CD4-positive, alpha-beta T cell treated with Interleukin-17A for 1 hour (primary cell): ENCODE data around the gene HAUS7.

Experiments used
- DNase-seq: peaks from one replicate; pipeline ENCODE4 v3.0.0-alpha.2; 2020

Gene HAUS7

DNA sequence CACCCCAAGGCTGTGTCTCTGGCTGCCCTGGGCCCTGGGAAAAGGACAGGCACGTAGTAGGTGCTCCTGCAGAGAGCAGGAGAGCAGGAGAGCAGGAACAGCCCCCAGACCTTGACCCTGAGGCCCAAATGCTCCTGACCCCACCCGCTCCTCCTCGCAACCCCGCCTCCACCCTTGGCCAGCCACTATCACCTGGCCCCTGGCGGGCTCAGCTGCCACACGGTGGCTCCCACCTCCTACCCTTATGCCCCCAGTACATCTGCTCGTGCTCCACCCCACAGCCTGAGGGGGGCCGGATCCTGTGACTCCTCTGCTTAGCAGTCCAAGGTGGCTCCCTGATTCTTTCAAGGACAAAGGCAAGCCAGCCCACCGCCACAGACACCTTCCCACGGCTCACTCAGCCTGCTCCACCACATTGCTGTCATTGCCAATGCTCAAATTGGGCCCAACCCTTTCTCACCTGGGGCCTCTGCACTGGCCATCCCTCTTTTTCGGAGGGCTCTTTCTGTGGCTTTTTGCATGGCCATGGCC lies 5.4 kb upstream of the HAUS7 start:
- no peak for DNase-seq

GRCh38 chrX:153475271-153475670 lies 4.9 kb upstream of the HAUS7 start:
- no peak for DNase-seq

DNA sequence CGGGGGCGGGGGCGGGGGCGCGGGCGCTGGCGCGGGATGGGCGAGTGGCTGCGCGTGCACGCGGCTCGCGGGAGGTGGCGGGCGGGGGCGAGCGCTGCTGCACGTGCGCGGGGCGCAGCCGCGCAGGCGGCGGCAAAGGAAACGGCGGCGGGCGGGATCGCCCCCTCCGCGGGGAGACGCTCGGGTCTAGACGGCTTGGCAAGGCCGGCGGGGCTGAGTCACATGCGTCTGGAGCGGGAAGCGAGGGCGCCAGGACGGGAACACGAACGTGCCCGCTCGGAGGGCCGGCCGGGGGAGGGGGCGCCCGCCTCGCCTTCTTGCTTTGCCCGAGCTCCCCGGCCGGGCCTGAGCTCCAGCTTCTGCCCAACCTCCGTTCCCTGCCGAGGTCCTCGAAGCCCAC lies 4.3 kb upstream of the HAUS7 start:
- peak; percentile 49 for DNase-seq

- DNase-seq = no peak
Measured at GRCh38 chrX:153474266-153474665, 3.9 kb upstream of the HAUS7 start.

DNA sequence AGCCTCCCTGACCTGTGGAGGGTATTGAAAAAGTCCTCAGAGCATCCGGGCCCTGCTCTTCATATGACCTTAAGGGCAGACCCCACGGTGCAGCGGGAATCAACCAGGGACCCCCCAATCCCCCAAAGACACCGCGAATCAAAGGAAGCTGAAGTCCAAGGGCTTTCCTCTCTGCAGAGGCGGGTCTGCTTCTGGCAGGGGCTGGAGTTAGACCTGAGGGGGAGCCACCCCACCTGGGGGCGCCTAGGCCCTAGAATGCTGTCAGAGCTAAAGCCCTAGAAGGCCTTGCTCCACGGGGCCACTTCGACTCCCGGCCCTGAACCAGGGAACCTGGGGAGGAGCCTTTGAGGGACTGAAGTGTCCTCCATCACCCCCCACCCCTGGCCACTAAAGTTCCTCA lies 2.8 kb upstream of the HAUS7 start:
- no peak for DNase-seq

DNA sequence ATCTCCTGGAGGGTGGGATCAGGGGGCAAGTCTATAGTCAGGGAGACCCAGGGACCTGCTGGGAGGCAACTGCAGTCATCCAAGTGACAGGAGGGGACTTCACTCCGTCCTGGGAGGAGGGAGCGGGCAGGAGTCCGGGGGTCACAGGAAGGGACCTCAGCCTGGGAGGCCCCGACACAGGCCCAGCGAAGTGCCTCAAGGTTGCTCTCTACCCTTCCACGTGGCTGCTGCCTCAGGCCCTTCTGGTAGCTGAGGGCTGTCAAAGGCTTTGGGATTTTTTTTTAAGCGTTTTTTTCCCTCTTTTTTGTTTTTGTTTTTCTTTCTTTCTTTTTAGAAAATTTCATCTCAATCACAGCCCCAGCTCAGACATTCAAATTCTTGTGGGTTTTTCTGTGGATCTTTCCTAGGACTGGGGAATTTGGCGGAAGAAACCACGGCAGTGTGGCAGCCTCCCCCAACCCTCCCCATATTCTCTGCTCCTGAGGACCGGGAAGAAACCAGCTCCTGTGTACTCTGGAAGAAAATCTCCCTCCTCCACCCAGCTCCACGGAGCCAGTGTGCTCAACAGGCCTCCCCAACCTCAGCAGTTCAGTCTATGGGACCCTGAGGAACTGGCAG lies 1.4 kb upstream of the HAUS7 start:
- DNase-seq = no peak

- peak; percentile 13 for DNase-seq
Measured at GRCh38 chrX:153469811-153470410, 465 bp downstream of the HAUS7 start.

DNA sequence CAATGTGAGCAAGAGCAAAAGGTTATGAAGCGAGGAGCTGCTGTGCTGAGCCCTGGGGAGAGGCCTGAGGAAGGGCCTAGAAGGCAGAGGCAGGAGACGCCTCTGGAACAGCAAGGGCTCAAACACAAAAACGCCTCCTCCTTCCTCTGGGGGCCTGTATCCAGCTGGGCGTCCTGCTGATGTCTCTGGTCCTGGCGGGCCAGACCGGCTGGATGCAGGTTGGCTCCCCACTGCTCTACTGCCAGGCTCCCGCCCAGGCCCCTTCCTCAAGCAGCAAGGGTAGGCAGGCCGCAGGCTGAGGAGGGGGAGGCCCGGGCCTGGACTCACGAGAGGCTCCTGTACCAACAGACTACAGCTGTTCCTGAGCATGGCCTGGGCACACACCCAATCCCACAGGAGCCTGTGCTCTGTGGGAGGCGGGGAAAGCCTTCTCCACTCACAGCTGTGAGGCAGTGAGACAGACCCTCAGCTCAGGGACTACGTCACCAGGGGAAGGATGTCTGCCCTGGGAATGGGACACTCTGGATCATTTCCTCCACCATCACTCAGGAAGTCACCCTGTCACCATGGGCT lies 2.3 kb downstream of the HAUS7 start:
- no peak for DNase-seq

DNA sequence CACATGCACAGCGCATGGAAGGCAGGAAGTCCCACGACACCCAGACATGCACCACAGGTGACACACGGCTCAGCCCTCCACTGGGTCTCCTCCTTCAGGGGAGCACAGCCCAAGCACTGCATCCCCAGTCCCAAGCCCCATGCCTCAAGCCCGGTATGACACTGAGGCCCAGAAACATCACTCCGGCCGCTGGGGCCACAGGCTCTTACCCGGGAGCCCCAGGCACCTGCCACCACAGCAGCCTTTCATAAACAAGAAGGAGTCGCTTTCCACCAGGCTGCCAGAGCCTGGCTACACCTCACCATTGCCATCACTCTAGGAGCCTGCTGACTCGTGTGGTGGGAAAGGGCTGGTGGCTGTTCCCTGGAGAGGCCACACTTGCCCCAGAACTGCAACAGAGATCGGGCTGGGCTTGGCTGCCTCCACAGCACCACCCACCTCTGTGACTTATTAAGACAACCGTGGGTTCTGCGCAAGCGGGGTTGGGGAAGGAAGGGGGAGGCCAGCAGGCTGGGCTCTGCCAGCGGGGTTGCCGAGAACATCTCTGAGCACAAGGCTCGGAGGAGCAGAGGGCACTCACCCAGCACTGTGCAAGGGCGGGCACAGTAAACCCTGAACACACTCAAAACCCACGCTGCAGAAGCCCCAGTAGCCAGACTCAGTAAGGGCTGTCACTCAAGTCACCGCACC lies 4.5 kb downstream of the HAUS7 start:
- no peak for DNase-seq

- no peak for DNase-seq
Measured at GRCh38 chrX:153464116-153464515, 6.3 kb downstream of the HAUS7 start.

DNA sequence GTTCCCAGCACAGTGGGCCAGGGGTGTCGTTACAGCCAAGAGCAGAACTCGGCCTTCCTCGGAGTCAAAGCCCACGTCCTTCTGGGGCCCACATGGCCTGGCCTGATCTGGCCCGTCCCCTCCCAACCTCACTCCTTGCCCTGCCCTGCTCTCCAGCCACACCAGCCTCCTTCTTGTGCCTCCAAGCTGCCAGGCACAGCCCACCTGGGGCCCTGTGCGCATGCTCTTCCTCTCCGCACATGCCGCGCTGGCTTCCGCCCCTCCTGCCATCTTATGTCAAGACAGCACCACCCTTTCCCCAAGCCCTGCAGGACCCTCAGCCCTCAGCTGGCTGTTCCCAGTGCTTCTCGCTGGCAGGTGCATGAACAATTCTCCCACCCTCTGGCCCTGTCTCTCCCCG lies 6.8 kb downstream of the HAUS7 start:
- no peak for DNase-seq

GRCh38 chrX:153463031-153463430 lies 7.3 kb downstream of the HAUS7 start:
- no peak for DNase-seq

GRCh38 chrX:153462291-153462690 lies 8.1 kb downstream of the HAUS7 start:
- no peak for DNase-seq

GRCh38 chrX:153460826-153461225 lies 9.6 kb downstream of the HAUS7 start:
- peak; percentile 48 for DNase-seq

- no peak for DNase-seq
Measured at GRCh38 chrX:153459986-153460385, 10.4 kb downstream of the HAUS7 start.

GRCh38 chrX:153458476-153458875 lies 11.9 kb downstream of the HAUS7 start:
- no peak for DNase-seq

DNA sequence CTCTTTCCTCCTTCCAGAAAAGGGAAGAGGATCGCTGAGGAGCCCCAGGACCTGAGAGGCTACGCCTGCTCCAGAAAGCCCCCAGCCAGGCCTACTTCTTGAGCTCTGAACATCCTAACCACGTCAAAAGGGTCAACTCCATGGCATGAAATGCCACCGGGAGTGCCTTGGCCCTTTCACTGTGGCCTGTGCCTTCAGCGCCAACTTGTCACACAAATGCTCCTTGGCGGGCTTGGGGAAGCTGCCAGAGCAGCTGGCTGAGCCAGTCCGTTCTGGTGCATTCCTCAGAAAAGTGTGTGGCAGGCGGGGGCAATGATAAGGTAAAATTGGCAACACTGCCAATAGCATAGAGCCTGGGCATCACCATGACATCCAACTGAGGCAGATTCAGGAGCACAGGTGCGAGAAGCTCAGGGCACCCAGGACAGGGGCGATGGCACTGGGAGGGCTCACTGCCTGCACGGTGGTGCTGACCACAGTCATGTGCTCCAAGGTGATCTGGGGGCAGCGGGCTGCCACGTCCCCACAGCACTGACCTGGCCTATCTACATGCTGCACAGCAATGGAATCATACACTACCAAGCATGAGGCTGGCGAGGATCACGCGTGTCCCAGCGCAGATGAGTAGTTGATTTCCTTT lies 12.4 kb downstream of the HAUS7 start:
- DNase-seq = no peak

GRCh38 chrX:153457136-153457825 lies 13.1 kb downstream of the HAUS7 start:
- DNase-seq = no peak

DNA sequence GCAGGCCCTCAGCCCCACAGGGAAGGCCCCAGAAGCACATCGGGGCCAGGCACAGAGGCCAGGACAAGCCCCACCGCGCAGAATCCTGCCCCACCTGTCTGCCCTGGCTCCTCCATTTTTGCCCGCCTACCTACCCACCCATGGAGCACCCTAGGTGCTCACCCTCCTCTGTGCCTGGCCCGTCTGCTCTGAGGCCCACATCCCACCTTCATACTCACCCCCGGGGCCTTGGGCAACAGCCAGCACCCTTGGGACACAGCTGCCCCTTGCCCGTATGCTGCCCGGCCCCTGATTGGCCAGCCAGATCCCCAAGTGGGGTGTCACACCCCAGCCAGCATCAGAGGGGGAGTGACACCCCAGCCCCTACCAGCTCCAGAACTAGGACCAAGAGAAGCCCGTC lies 13.7 kb downstream of the HAUS7 start:
- no peak for DNase-seq

DNA sequence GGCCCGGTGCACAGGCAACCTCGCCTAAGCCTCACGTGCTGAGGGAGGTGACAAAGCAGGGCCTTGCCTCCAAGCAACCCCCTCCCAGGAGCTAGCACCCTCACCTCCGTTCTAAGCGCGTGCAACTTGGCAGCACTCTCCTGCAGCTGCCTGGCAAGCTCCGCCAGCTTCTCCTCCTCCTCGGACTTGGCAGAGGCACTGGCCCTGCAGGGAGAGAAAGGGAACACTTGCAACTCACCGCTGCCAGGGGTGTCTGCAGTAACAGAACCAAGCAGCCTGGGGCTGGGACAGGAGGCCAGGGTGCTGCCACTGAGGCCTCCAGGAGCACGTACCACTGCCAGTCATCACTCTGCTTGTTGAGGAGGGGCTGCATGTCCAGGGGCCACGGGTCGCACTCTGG lies 14.2 kb downstream of the HAUS7 start:
- DNase-seq = no peak

DNA sequence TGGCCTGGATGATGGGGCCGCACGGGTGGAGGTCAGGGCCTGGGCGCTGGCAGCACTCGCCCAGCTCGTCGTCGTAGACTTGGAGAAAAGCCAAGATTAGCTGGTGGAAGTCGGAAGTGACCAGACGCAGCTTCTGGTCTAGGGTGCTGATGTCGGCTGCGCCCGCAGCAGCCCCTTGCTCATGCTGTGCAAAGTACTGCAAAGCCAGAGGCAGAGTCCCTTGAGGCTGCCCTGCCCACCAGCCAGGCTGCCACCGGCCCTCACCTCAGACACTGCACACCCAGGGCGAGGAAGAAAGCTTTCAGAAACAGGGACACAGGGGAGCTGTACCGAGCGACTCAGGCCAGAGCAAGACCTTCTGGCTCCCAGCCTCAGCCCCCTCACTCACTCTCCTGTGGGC lies 14.8 kb downstream of the HAUS7 start:
- DNase-seq = no peak

DNA sequence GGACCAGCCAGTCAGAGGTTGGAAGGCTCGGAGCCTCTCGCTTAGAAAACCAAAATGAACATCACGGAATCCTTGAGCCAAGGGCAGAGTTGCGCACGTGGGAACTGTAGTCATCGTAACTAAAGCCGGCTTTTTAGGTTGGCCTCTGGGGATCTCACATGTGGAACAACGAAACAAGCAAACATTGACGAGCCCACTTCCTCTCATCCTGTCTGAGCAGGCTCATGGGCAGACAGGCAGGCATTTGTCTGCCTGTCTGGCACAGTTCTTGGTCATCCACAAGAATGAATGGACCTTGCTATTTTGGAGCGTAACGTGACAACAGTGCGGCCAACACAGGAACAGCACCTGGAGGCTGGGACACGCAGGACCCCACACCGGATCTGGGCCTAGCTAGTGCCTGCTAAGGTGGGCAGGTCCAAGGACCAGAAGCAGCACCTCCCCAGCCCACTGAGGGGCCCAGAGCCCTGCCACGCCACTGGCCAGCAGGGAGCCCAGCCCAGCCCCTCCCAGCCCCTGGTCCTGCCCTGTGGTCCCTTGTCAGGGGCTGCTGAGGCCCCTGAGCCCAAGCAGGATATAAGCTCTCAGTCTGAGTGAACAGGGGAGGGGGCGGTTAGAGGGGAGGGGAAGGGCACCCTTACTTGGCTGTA lies 15.3 kb downstream of the HAUS7 start:
- no peak for DNase-seq
